GM12878 (cell line): Measurements from ENCODE around the gene ZNF17. TPM values are rescaled to one million over a fixed set of nuclear protein-coding genes. Genes with fewer than 3 reads are reported as not detected.

Source experiments
- EED ChIP-seq: sonication (generic); IDR thresholded peaks from 2 replicates; pipeline ENCODE4 v1.6.1; 2016; ENCODE audit warnings: antibody characterized with exemption, low read depth
- NFYA ChIP-seq: IDR thresholded peaks from 2 replicates; pipeline ENCODE4 v1.6.1; 2011; ENCODE audit warnings: low read depth, mild to moderate bottlenecking, low read length, improper control_type of control experiment, borderline replicate concordance
- PAX8 ChIP-seq: fragments of 450-650 bp; IDR thresholded peaks from 2 replicates; pipeline ENCODE4 v1.6.1; 2017; ENCODE audit warnings: mild to moderate bottlenecking, moderate library complexity
- POLR2AphosphoS5 ChIP-seq: IDR thresholded peaks from 2 replicates; pipeline ENCODE4 v1.6.1; 2011; ENCODE audit warnings: mild to moderate bottlenecking, low read length, inconsistent platforms
- RUNX3 ChIP-seq: IDR thresholded peaks from 2 replicates; pipeline ENCODE4 v1.6.1; 2012; ENCODE audit warnings: low read length, inconsistent platforms
- SMC3 ChIP-seq: IDR thresholded peaks from 2 replicates; pipeline ENCODE4 v1.6.1; 2011; ENCODE audit warnings: low read length, improper control_type of control experiment, borderline replicate concordance
- TAF1 ChIP-seq: IDR thresholded peaks from 2 replicates; pipeline ENCODE4 v1.6.1; 2011; ENCODE audit warnings: mild to moderate bottlenecking, low read depth, low read length, borderline replicate concordance
- polyA plus RNA-seq, 11 experiments: library from polyadenylated mRNA; depleted of rRNA in 4 of 11; unstranded in 6 of 11; stranded (reverse) in 5 of 11; fragments of >200 nt; fragmentation: Nextera tagmentation in 4 of 11; fragmentation: Illumina TruSeq in 1 of 11; extraction: Ambion mirVana in 4 of 11; extraction: Trizol in 1 of 11; gene quantifications; 1 replicate in 1 of 11; 2 replicates in 10 of 11; pipeline versions ENCODE4 v1.2.1 to v1.2.3, GENCODE V29; 2011 to 2016; ENCODE audit warnings: inconsistent platforms in 2 of 11, missing spikeins in 2 of 11, low read depth in 1 of 11
- total RNA-seq, 4 experiments: library from RNA; depleted of rRNA in 3 of 4; stranded (reverse); fragments of >200 nt in 3 of 4; fragmentation: Illumina TruSeq in 1 of 4; extraction: Trizol in 1 of 4; gene quantifications; 2 replicates each; pipeline versions ENCODE4 v1.2.1 to v1.2.3, GENCODE V29; 2013 to 2021
- TF ChIP-seq, protein P1 (sequence below): fragments of 450-650 bp; IDR thresholded peaks from 2 replicates; pipeline ENCODE4 v1.6.1; 2016; ENCODE audit warnings: mild to moderate bottlenecking
- TF ChIP-seq, protein P2 (sequence below): IDR thresholded peaks from 2 replicates; pipeline ENCODE4 v1.6.1; 2011; ENCODE audit warnings: low read depth, low read length, improper control_type of control experiment, borderline replicate concordance
- TF ChIP-seq, protein P3 (sequence below): fragments of 450-650 bp; IDR thresholded peaks from 2 replicates; pipeline ENCODE4 v1.6.1; 2017; ENCODE audit warnings: low read depth, mild to moderate bottlenecking, moderate library complexity
- TF ChIP-seq, protein P4 (sequence below): IDR thresholded peaks from 2 replicates; pipeline ENCODE4 v1.6.1; 2012; ENCODE audit warnings: improper control_type of control experiment, low read depth, low read length; ENCODE audit not compliant: insufficient replicate concordance
- TF ChIP-seq, protein P5 (sequence below): fragments of 450-650 bp; IDR thresholded peaks from 2 replicates; pipeline ENCODE4 v1.6.1; 2017; ENCODE audit warnings: borderline replicate concordance

The ZNF17 gene
- total and polyA plus RNA-seq, 10 of the 15 experiments (the other 5 are each of a cell fraction or from before 2014, with no cell fraction given) = 4.4 to 11.3 (median 7.8) TPM

DNA sequence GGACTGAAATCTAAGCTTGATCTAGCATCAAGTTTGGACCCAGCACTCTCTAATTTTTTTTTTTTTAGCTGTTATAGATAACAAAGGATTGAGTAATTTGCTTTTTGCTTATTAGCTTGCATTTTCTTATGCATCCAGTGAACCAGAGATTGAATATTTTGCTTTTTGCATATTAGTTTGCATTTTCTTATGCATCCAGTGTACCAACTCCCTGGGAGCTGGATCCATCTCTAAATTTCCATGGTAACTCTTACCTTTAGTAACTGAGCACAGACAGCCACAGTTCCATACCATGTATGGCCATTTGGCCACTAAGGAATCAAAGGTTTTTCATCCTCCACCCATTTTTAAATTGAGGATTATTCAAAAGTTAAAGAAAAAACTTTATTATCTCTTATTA, 30.0 kb upstream of the ZNF17 start (continued):
- TF ChIP-seq, protein P1, sequence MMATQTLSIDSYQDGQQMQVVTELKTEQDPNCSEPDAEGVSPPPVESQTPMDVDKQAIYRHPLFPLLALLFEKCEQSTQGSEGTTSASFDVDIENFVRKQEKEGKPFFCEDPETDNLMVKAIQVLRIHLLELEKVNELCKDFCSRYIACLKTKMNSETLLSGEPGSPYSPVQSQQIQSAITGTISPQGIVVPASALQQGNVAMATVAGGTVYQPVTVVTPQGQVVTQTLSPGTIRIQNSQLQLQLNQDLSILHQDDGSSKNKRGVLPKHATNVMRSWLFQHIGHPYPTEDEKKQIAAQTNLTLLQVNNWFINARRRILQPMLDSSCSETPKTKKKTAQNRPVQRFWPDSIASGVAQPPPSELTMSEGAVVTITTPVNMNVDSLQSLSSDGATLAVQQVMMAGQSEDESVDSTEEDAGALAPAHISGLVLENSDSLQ = no peak
- TF ChIP-seq NFYA = no peak
- TF ChIP-seq, protein P2, sequence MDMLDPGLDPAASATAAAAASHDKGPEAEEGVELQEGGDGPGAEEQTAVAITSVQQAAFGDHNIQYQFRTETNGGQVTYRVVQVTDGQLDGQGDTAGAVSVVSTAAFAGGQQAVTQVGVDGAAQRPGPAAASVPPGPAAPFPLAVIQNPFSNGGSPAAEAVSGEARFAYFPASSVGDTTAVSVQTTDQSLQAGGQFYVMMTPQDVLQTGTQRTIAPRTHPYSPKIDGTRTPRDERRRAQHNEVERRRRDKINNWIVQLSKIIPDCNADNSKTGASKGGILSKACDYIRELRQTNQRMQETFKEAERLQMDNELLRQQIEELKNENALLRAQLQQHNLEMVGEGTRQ = no peak
- TF ChIP-seq, protein P3, sequence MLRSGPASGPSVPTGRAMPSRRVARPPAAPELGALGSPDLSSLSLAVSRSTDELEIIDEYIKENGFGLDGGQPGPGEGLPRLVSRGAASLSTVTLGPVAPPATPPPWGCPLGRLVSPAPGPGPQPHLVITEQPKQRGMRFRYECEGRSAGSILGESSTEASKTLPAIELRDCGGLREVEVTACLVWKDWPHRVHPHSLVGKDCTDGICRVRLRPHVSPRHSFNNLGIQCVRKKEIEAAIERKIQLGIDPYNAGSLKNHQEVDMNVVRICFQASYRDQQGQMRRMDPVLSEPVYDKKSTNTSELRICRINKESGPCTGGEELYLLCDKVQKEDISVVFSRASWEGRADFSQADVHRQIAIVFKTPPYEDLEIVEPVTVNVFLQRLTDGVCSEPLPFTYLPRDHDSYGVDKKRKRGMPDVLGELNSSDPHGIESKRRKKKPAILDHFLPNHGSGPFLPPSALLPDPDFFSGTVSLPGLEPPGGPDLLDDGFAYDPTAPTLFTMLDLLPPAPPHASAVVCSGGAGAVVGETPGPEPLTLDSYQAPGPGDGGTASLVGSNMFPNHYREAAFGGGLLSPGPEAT = no peak
- TF ChIP-seq, protein P4, sequence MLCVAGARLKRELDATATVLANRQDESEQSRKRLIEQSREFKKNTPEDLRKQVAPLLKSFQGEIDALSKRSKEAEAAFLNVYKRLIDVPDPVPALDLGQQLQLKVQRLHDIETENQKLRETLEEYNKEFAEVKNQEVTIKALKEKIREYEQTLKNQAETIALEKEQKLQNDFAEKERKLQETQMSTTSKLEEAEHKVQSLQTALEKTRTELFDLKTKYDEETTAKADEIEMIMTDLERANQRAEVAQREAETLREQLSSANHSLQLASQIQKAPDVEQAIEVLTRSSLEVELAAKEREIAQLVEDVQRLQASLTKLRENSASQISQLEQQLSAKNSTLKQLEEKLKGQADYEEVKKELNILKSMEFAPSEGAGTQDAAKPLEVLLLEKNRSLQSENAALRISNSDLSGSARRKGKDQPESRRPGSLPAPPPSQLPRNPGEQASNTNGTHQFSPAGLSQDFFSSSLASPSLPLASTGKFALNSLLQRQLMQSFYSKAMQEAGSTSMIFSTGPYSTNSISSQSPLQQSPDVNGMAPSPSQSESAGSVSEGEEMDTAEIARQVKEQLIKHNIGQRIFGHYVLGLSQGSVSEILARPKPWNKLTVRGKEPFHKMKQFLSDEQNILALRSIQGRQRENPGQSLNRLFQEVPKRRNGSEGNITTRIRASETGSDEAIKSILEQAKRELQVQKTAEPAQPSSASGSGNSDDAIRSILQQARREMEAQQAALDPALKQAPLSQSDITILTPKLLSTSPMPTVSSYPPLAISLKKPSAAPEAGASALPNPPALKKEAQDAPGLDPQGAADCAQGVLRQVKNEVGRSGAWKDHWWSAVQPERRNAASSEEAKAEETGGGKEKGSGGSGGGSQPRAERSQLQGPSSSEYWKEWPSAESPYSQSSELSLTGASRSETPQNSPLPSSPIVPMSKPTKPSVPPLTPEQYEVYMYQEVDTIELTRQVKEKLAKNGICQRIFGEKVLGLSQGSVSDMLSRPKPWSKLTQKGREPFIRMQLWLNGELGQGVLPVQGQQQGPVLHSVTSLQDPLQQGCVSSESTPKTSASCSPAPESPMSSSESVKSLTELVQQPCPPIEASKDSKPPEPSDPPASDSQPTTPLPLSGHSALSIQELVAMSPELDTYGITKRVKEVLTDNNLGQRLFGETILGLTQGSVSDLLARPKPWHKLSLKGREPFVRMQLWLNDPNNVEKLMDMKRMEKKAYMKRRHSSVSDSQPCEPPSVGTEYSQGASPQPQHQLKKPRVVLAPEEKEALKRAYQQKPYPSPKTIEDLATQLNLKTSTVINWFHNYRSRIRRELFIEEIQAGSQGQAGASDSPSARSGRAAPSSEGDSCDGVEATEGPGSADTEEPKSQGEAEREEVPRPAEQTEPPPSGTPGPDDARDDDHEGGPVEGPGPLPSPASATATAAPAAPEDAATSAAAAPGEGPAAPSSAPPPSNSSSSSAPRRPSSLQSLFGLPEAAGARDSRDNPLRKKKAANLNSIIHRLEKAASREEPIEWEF = no peak
- TF ChIP-seq SMC3 = no peak
- no peak for TF ChIP-seq EED
- no peak for TF ChIP-seq RUNX3
- no peak for TF ChIP-seq PAX8
- TF ChIP-seq POLR2AphosphoS5 = no peak
- no peak for TF ChIP-seq TAF1
- TF ChIP-seq, protein P5, sequence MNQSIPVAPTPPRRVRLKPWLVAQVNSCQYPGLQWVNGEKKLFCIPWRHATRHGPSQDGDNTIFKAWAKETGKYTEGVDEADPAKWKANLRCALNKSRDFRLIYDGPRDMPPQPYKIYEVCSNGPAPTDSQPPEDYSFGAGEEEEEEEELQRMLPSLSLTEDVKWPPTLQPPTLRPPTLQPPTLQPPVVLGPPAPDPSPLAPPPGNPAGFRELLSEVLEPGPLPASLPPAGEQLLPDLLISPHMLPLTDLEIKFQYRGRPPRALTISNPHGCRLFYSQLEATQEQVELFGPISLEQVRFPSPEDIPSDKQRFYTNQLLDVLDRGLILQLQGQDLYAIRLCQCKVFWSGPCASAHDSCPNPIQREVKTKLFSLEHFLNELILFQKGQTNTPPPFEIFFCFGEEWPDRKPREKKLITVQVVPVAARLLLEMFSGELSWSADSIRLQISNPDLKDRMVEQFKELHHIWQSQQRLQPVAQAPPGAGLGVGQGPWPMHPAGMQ = no peak
- TF ChIP-seq, all 136 proteins: peak for 0
